Left ventricle myocardium inferior (tissue), 1 donor: Measurements from ENCODE around the gene DDX1. TPM values are rescaled to one million over a fixed set of nuclear protein-coding genes. Genes with fewer than 3 reads are reported as not detected.

Experiments used
- DNase-seq: peaks from one replicate; pipeline ENCODE4 v3.0.0-alpha.2; 2020
- H3K27ac ChIP-seq: fragments of 200-600 bp; replicated peaks from 2 replicates; pipeline ENCODE4 v1.8.0; 2021
- H3K27me3 ChIP-seq: fragments of 200-600 bp; 2 replicates; pipeline ENCODE4 v1.8.0; 2021; ENCODE audit warnings: low read depth
- H3K36me3 ChIP-seq: fragments of 200-600 bp; 2 replicates; pipeline ENCODE4 v1.8.0; 2021
- H3K4me1 ChIP-seq: fragments of 200-600 bp; 2 replicates; pipeline ENCODE4 v1.8.0; 2021
- H3K4me3 ChIP-seq: fragments of 200-600 bp; 2 replicates; pipeline ENCODE4 v1.8.0; 2021; ENCODE audit warnings: mild to moderate bottlenecking, moderate library complexity
- H3K9me3 ChIP-seq: fragments of 200-600 bp; replicated peaks from 2 replicates; pipeline ENCODE4 v1.8.0; 2021
- intact Hi-C: fragments of 100-400 bp; cut with micrococcal nuclease; formaldehyde crosslinking; loops from one replicate; pipeline ENCODE4 v1.11.0; 2022
- total RNA-seq: library from RNA; stranded (reverse); fragmentation: NEBNext Ultra II Directional; extraction: Animal tissue kit (Norgen Biotek cat#: 25700); gene quantifications from one replicate; pipeline ENCODE4 v1.2.1, GENCODE V29; 2021
- TF ChIP-seq, protein P1 (sequence below): fragments of 200-600 bp; IDR thresholded peaks from 2 replicates; pipeline ENCODE4 v1.8.0; 2021; ENCODE audit warnings: antibody characterized with exemption, mild to moderate bottlenecking, borderline replicate concordance
- donor health status: DM: no; HTN: yes; CAD: no; lungs with severe emphysema.

Gene DDX1
- total RNA-seq, 1 donor from 2014 or later, result 156 TPM

DNA sequence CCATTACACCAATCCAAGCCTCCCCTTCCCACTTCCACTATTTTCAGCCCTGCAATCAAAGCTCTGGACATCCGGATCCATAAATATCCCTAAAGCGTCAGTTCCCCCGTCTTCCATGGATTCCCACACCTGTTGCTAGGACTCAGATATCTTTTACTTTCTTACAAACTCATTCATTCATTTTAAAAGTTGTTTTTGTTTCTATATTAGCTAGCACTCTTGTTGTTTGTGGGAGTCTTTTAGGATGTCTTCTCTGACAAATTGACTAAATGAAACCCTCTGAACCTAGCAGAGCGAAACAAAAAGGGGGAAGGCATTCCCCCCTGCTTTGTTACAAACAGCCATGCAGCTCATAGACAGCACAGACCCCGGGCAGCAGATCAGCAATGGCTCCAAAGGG, 21.6 kb upstream of the DDX1 start:
- H3K4me1 ChIP-seq, result no peaks in the 10 kb centered on the region
- DNase-seq, result no peak
- intact Hi-C loops, result no loop called here
- no peaks in the 10 kb centered on the region for H3K27me3 ChIP-seq
- TF ChIP-seq, protein P1, sequence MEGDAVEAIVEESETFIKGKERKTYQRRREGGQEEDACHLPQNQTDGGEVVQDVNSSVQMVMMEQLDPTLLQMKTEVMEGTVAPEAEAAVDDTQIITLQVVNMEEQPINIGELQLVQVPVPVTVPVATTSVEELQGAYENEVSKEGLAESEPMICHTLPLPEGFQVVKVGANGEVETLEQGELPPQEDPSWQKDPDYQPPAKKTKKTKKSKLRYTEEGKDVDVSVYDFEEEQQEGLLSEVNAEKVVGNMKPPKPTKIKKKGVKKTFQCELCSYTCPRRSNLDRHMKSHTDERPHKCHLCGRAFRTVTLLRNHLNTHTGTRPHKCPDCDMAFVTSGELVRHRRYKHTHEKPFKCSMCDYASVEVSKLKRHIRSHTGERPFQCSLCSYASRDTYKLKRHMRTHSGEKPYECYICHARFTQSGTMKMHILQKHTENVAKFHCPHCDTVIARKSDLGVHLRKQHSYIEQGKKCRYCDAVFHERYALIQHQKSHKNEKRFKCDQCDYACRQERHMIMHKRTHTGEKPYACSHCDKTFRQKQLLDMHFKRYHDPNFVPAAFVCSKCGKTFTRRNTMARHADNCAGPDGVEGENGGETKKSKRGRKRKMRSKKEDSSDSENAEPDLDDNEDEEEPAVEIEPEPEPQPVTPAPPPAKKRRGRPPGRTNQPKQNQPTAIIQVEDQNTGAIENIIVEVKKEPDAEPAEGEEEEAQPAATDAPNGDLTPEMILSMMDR, result no peak
- H3K9me3 ChIP-seq, result no peaks in the 10 kb centered on the region
- no peaks in the 10 kb centered on the region for H3K36me3 ChIP-seq
- no peak overlapping the region for H3K27ac ChIP-seq
- H3K4me3 ChIP-seq, result no peak overlapping the region

DNA sequence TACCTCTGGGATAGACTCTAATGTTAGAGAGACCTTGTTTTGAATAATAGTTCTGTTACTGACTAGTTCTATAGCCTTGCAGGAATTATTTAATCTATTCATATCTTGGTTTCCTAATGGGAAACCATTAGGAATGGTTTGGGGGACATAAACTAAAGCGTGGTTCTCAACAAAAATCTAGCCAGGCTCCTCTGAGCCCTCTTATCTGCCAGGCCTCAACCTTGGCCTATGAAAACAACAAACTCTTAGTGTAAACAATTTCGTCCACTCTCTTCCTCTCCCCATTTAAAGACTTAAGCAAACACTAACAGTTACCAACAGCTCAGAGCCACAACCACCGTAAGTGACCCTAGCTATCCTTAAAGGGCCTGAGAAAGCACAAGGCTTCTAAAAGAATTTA, 19.9 kb upstream of the DDX1 start:
- H3K36me3 ChIP-seq, result no peaks in the 10 kb centered on the region
- H3K4me3 ChIP-seq, result no peak overlapping the region
- DNase-seq, result no peak
- no peak overlapping the region for H3K27ac ChIP-seq
- TF ChIP-seq, protein P1, result no peak
- intact Hi-C loops, result no loop called here
- no peaks in the 10 kb centered on the region for H3K27me3 ChIP-seq
- H3K4me1 ChIP-seq, result no peaks in the 10 kb centered on the region
- H3K9me3 ChIP-seq, result no peaks in the 10 kb centered on the region

DNA sequence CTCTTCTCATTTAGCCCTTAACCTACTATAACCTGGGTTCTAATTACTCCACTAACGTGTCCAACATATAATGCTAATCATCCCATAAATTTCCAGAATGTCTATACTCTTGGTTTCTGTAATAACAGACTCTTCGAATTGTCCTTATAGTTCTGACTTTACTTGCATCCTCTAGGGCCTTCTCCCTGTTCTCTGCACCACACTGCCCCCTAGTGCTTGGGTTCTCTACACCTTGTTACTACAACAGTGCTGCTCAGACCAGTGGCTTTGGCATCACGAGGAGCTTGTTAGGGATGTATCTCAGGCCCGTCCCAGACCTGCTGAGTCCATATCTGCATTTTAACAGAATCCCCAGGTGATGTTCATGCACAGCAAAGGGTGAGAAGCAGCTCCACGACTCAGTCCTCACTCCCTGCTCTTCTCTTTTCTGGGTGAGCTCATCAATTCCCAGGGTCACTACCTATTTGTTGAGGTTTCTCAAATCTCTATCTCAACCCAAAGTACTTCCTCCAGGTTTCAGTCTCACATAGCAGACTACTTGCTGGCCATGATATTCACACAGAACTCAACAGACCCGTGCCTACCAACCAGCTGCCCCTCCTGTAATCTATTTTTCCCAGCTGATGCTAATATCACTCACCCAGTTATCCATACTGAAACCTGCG, 14.5 kb upstream of the DDX1 start:
- TF ChIP-seq, protein P1, result peak; percentile 84
- no peaks in the 10 kb centered on the region for H3K9me3 ChIP-seq
- H3K27ac ChIP-seq, result no peak overlapping the region
- no peak overlapping the region for H3K4me3 ChIP-seq
- intact Hi-C loops, result no loop called here
- DNase-seq, result peak; percentile 73
- H3K4me1 ChIP-seq, result no peaks in the 10 kb centered on the region
- no peaks in the 10 kb centered on the region for H3K36me3 ChIP-seq
- no peaks in the 10 kb centered on the region for H3K27me3 ChIP-seq

DNA sequence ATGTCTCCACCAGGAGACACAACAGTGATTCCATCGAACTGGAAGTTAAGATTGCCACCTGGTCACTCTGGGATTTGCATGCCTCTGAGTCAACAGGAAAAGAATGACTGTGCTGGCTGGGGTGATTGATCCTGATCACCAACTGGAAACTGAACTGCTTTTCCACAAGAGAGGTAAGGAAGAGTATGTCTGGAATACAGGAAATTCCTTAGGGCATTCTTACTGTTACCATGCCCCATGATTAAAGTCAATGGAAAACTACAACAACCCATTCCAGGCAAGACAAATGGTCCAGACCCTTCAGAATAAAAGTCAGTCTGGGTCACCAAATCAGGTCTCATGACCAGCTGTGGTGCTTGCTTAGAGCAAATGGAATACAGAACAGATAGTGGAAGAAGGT, 12.0 kb upstream of the DDX1 start:
- no peaks in the 10 kb centered on the region for H3K9me3 ChIP-seq
- no peaks in the 10 kb centered on the region for H3K27me3 ChIP-seq
- no peak for DNase-seq
- no peak overlapping the region for H3K27ac ChIP-seq
- no peak overlapping the region for H3K4me3 ChIP-seq
- TF ChIP-seq, protein P1, result no peak
- H3K36me3 ChIP-seq, result no peaks in the 10 kb centered on the region
- intact Hi-C loops, result no loop called here
- no peaks in the 10 kb centered on the region for H3K4me1 ChIP-seq

DNA sequence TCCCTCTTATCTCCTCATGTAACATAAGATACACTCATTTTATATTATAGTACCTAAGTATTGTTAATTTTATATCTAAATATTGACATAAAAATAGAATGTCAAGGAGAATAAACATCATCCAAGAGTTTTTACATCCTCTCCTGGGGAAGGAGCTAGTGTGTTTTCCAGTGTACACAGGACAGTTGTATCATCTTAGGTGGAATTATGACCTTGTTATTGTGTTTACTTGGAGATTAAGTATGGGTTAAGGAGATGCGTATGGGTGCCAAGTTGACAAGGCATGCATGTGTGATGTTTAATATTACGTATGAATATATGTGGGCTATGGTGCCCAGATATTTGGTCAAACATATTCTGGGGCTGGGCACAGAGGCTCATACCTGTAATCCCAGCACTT, 11.2 kb upstream of the DDX1 start:
- H3K27me3 ChIP-seq, result no peaks in the 10 kb centered on the region
- H3K36me3 ChIP-seq, result no peaks in the 10 kb centered on the region
- no peaks in the 10 kb centered on the region for H3K9me3 ChIP-seq
- intact Hi-C loops, result no loop called here
- DNase-seq, result no peak
- H3K4me1 ChIP-seq, result no peaks in the 10 kb centered on the region
- no peak overlapping the region for H3K27ac ChIP-seq
- TF ChIP-seq, protein P1, result no peak
- no peak overlapping the region for H3K4me3 ChIP-seq
